Calu3 (cell line): ENCODE data around the gene TM9SF4. TPM values are rescaled to one million over a fixed set of nuclear protein-coding genes. Genes with fewer than 3 reads are reported as not detected.

Experiments
- BruUV-seq: library from RNA; stranded (reverse); fragments of 400-500 nt; replicated peaks from 2 replicates; lab custom pipeline; 2021; lab: Mats Ljungman, UMichigan
- CTCF ChIA-PET: fragments of 300-600 bp; sonication (Branson Sonifier 250); formaldehyde crosslinking; loops from one replicate; lab custom pipeline; 2022; ENCODE audit warnings: antibody characterized with exemption; lab: Charles Lee
- DNase-seq: peaks from one replicate; pipeline ENCODE4 v3.0.0; 2022
- H3K27ac Mint-ChIP-seq: one replicate; pipeline ENCODE4 v1.8.0; 2022; ENCODE audit warnings: mixed read lengths; ENCODE audit not compliant: unreplicated experiment
- H3K27me3 Mint-ChIP-seq: one replicate; pipeline ENCODE4 v1.8.0; 2022; ENCODE audit warnings: mixed read lengths; ENCODE audit not compliant: unreplicated experiment
- H3K36me3 Mint-ChIP-seq: one replicate; pipeline ENCODE4 v1.8.0; 2022; ENCODE audit warnings: mild to moderate bottlenecking, moderate library complexity, mixed read lengths; ENCODE audit not compliant: insufficient read depth, unreplicated experiment
- H3K4me1 Mint-ChIP-seq: one replicate; pipeline ENCODE4 v1.8.0; 2022; ENCODE audit warnings: mild to moderate bottlenecking, low read depth, mixed read lengths; ENCODE audit not compliant: unreplicated experiment
- H3K4me3 Mint-ChIP-seq: one replicate; pipeline ENCODE4 v1.8.0; 2022; ENCODE audit warnings: mild to moderate bottlenecking, low read depth, moderate library complexity, mixed read lengths; ENCODE audit not compliant: unreplicated experiment
- H3K9me3 Mint-ChIP-seq: one replicate; pipeline ENCODE4 v1.8.0; 2022; ENCODE audit warnings: low read depth, mixed read lengths; ENCODE audit not compliant: unreplicated experiment
- intact Hi-C: fragments of 100-400 bp; cut with micrococcal nuclease; formaldehyde crosslinking; loops from one replicate; pipeline ENCODE4 v1.10.0; 2022; ENCODE audit not compliant: unreplicated experiment
- total RNA-seq: library from RNA; stranded (reverse); gene quantifications from 2 replicates; pipeline ENCODE4 v1.2.3, GENCODE V29; 2022
- TF ChIP-seq, protein P1 (sequence below): fragments of 200-600 bp; IDR thresholded peaks from one replicate; pipeline ENCODE4 v1.8.0; 2022; ENCODE audit warnings: antibody characterized with exemption; ENCODE audit not compliant: unreplicated experiment

The TM9SF4 gene
- total RNA-seq, 1 experiment from 2014 or later: 95.3 TPM

GRCh38 chr20:32112841-32113240 is 3.3 kb downstream of the TM9SF4 start:
- Mint-ChIP-seq H3K36me3 (peaks cover 42% of the 10 kb centered on the region), H3K27me3 (no peaks in the 10 kb centered on the region), H3K4me1 (peaks cover 18% of the 10 kb centered on the region), H3K4me3 (no peak overlapping the region), H3K27ac (no peak overlapping the region), H3K9me3 (no peaks in the 10 kb centered on the region)
- intact Hi-C loops: no loop called here
- TF ChIP-seq, protein P1, sequence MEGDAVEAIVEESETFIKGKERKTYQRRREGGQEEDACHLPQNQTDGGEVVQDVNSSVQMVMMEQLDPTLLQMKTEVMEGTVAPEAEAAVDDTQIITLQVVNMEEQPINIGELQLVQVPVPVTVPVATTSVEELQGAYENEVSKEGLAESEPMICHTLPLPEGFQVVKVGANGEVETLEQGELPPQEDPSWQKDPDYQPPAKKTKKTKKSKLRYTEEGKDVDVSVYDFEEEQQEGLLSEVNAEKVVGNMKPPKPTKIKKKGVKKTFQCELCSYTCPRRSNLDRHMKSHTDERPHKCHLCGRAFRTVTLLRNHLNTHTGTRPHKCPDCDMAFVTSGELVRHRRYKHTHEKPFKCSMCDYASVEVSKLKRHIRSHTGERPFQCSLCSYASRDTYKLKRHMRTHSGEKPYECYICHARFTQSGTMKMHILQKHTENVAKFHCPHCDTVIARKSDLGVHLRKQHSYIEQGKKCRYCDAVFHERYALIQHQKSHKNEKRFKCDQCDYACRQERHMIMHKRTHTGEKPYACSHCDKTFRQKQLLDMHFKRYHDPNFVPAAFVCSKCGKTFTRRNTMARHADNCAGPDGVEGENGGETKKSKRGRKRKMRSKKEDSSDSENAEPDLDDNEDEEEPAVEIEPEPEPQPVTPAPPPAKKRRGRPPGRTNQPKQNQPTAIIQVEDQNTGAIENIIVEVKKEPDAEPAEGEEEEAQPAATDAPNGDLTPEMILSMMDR: no peak
- CTCF ChIA-PET: interaction anchor here (0.6 kb wide), 1 partner anchor 371 kb away, joined by 3 read pairs; no protein-coding TSS in a partner anchor
- BruUV-seq: no TSS peak
- DNase-seq: peak; percentile 34

- H3K9me3 Mint-ChIP-seq: no peaks in the 10 kb centered on the region
- BruUV-seq: no TSS peak
- peaks cover 42% of the 10 kb centered on the region for H3K36me3 Mint-ChIP-seq
- H3K27ac Mint-ChIP-seq: no peak overlapping the region
- H3K27me3 Mint-ChIP-seq: no peaks in the 10 kb centered on the region
- H3K4me3 Mint-ChIP-seq: no peak overlapping the region
- DNase-seq: no peak
- intact Hi-C loops: no loop called here
- TF ChIP-seq, protein P1: no peak
- peaks cover 18% of the 10 kb centered on the region for H3K4me1 Mint-ChIP-seq
- CTCF ChIA-PET: interaction anchor here (0.6 kb wide), 1 partner anchor 371 kb away, joined by 3 read pairs; no protein-coding TSS in a partner anchor
Measured at GRCh38 chr20:32113591-32114260, 4.2 kb downstream of the TM9SF4 start.

DNA sequence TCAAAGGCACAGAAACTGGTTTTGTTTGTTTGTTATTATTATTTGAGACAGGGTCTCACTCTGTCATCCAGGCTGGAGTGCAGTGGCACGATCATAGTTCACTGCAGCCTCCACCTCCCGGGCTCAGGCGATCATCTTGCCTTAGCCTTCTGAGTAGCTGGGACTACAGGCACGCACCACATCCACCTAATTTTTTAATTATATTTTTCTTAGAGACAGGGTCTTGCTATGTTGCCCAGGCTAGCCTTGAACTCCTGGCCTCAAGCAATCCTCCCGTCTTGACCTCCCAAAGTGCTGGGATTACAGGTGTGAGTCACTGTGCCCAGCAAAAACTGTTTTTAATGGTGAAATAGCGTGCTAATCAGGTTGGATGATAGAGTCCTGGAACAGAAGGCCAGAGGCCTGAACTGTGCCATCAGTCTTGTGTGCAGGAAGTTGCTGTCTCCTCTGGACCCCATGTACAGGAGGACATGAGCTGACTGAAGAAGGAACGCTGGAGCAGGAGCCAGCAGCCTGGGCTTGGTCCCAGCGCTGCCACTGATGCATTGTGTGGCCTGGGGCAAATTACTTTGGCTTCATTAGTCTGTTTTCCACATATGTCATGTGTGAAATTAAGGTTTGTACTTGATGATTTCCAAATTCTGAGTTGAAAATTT is 4.9 kb downstream of the TM9SF4 start:
- CTCF ChIA-PET: no interaction called here
- peaks cover 18% of the 10 kb centered on the region for H3K4me1 Mint-ChIP-seq

DNA sequence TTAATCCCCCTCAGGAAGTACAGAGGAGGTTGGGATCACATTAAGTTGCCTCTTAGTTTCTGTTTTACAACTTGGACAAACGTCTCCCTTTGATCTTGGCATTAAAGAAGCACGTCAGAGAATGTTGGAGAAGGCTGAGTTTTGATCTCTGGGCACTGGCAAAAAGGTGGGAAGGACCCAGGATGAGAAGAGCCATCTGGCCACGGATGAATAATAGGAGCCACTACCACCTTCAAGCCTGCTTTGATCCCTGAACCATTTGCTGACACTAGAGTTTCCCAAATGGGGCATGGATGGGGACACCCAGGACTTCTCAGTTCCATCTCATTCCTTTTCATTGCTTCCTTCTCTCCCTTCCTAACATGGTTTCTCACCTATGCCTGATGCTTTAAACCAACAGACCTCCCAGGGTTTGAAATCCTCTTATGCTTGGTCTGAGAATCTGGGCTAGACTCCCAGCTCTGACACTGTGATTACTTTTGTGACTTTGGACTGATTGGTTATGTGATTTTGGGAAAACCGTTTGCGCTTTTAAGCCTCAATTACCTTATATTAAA is 5.8 kb downstream of the TM9SF4 start:
- Mint-ChIP-seq H3K36me3 (peaks cover 30% of the 10 kb centered on the region), H3K27me3 (no peaks in the 10 kb centered on the region), H3K27ac (no peak overlapping the region), H3K4me1 (peaks cover 18% of the 10 kb centered on the region), H3K4me3 (no peak overlapping the region), H3K9me3 (no peaks in the 10 kb centered on the region)
- no TSS peak for BruUV-seq
- CTCF ChIA-PET: interaction anchor here (0.7 kb wide), 1 partner anchor 1168 kb away, joined by 5 read pairs; the partner anchor contains the start of gene BPIFB1
- DNase-seq: no peak
- TF ChIP-seq, protein P1: no peak
- intact Hi-C loops: no loop called here

More for the DNA sequence above, 4.9 kb downstream of the TM9SF4 start:
- H3K27me3 Mint-ChIP-seq: no peaks in the 10 kb centered on the region
- no TSS peak for BruUV-seq
- no peak overlapping the region for H3K4me3 Mint-ChIP-seq
- peaks cover 38% of the 10 kb centered on the region for H3K36me3 Mint-ChIP-seq
- TF ChIP-seq, protein P1: no peak
- no peak overlapping the region for H3K27ac Mint-ChIP-seq
- no peaks in the 10 kb centered on the region for H3K9me3 Mint-ChIP-seq
- DNase-seq: no peak
- intact Hi-C loops: no loop called here
